Immature natural killer cell (primary cell): ENCODE data around the gene KIRREL3. TPM values are rescaled to one million over a fixed set of nuclear protein-coding genes. Genes with fewer than 3 reads are reported as not detected.
"Not testable (repeated sequence)": the region's sequence is repeated elsewhere in the genome, so short reads cannot be mapped to it uniquely, and the experiment has no call there.

Source experiments
- DNase-seq, 3 donors: peaks; one replicate each; pipeline ENCODE4 v3.0.0; 2022; ENCODE audit warnings: mixed read lengths in 1 of 3
- H3K27ac Mint-ChIP-seq, 6 donors: one replicate each; pipeline ENCODE4 v1.8.0; 2020; ENCODE audit warnings: mixed read lengths in 6 of 6, mild to moderate bottlenecking in 5 of 6, inconsistent platforms in 4 of 6, moderate library complexity in 3 of 6
- H3K27me3 Mint-ChIP-seq, 3 donors: one replicate each; pipeline ENCODE4 v1.8.0; 2020 to 2021; ENCODE audit warnings: low read depth in 3 of 3, mild to moderate bottlenecking in 3 of 3, mixed read lengths in 3 of 3, moderate library complexity in 3 of 3, inconsistent platforms in 1 of 3
- H3K36me3 Mint-ChIP-seq, 3 donors: one replicate each; pipeline ENCODE4 v1.8.0; 2020; ENCODE audit warnings: mixed read lengths in 3 of 3, inconsistent platforms in 2 of 3, mild to moderate bottlenecking in 2 of 3
- H3K4me1 Mint-ChIP-seq, 2 donors: one replicate each; pipeline ENCODE4 v1.8.0; 2020; ENCODE audit warnings: inconsistent platforms in 2 of 2, mild to moderate bottlenecking in 2 of 2, mixed read lengths in 2 of 2, moderate library complexity in 1 of 2
- H3K4me3 Mint-ChIP-seq, 5 donors: one replicate each; pipeline ENCODE4 v1.8.0; 2020; ENCODE audit warnings: mild to moderate bottlenecking in 5 of 5, mixed read lengths in 5 of 5, inconsistent platforms in 3 of 5, moderate library complexity in 3 of 5
- H3K9me3 Mint-ChIP-seq, 6 donors: one replicate each; pipeline ENCODE4 v1.8.0; 2020; ENCODE audit warnings: mild to moderate bottlenecking in 6 of 6, mixed read lengths in 6 of 6, inconsistent platforms in 4 of 6, moderate library complexity in 3 of 6
- polyA plus RNA-seq, 3 donors: library from polyadenylated mRNA; unstranded; fragments of 300-500 nt; fragmentation: Illumina TruSeq; gene quantifications; one replicate each; pipeline ENCODE4 v1.2.3, GENCODE V29; 2021

KIRREL3 gene
- polyA plus RNA-seq, 3 donors from 2014 or later, result 0.66 TPM; not detected in 2

GRCh38 chr11:126963603-126964363 lies 36.8 kb downstream of the KIRREL3 start:
- Mint-ChIP-seq H3K9me3 (peaks cover 0 to 2% (median 0%) of the 10 kb centered on the region in 6 donors), H3K4me1 (no peaks in the 10 kb centered on the region), H3K36me3 (no peaks in the 10 kb centered on the region), H3K27ac (no peak overlapping the region), H3K27me3 (peaks cover 0 to 23% (median 4%) of the 10 kb centered on the region in 3 donors), H3K4me3 (no peak overlapping the region)
- DNase-seq, result no peak

- Mint-ChIP-seq H3K4me3 (no peak overlapping the region), H3K27me3 (peaks cover 0 to 22% (median 4%) of the 10 kb centered on the region in 3 donors), H3K9me3 (peaks cover 0 to 2% (median 0%) of the 10 kb centered on the region in 6 donors)
Observed at GRCh38 chr11:126963115-126963514, 37.5 kb downstream of the KIRREL3 start.

DNA sequence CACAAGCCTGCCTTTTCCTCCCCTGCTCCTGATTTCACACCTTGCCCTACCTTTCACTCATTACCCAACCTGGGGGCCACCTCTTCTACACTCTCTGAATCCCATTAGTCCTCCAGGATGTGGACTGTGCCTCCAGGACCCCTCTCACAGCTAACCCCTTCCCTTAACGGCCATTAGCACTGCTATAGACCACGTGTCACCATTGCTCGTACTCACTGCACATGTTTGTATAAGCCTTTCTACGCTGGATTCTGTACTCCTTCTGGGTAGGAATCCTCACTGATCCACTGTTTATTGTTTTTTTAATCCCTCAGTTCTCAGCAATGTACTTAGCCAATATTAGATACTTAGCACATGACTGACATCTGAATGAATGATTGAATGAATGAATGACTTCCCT lies 40.9 kb downstream of the KIRREL3 start:
- DNase-seq, result no peak
- peaks cover 0 to 15% (median 4%) of the 10 kb centered on the region in 3 donors for H3K27me3 Mint-ChIP-seq
- H3K9me3 Mint-ChIP-seq, result no peaks in the 10 kb centered on the region
- H3K36me3 Mint-ChIP-seq, result no peaks in the 10 kb centered on the region
- H3K27ac Mint-ChIP-seq, result no peak overlapping the region
- H3K4me3 Mint-ChIP-seq, result no peak overlapping the region
- no peaks in the 10 kb centered on the region for H3K4me1 Mint-ChIP-seq

More at GRCh38 chr11:126963115-126963514, 37.5 kb downstream of the KIRREL3 start:
- H3K4me1 Mint-ChIP-seq, result no peaks in the 10 kb centered on the region
- DNase-seq, result no peak
- no peaks in the 10 kb centered on the region for H3K36me3 Mint-ChIP-seq
- no peak overlapping the region for H3K27ac Mint-ChIP-seq

DNA sequence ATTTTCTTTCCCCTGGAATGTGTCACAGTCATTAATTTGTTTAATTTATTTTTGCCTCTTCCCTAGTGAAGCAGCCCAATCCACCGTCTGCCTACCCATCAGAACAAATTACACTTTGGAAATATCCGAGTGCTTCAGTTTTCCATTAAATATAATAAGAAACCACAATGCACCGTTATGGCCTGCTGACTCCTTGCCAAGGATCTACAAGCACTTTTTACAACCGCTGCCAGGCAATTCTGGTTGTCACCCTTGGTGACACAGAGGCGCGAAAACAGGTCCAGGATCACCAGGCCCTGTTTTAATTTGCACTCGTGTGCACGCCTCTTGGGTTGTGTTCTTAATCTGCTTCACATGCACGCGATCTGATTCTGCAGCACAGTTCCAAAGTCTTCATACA lies 43.9 kb downstream of the KIRREL3 start:
- H3K9me3 Mint-ChIP-seq, result no peaks in the 10 kb centered on the region
- no peak overlapping the region for H3K27ac Mint-ChIP-seq
- DNase-seq, result no peak
- H3K4me3 Mint-ChIP-seq, result no peak overlapping the region
- H3K27me3 Mint-ChIP-seq, result peaks cover 0 to 13% (median 6%) of the 10 kb centered on the region in 3 donors
- H3K36me3 Mint-ChIP-seq, result no peaks in the 10 kb centered on the region
- no peaks in the 10 kb centered on the region for H3K4me1 Mint-ChIP-seq

- not testable (repeated sequence) for H3K27me3 Mint-ChIP-seq, H3K4me1 Mint-ChIP-seq, H3K27ac Mint-ChIP-seq, H3K4me3 Mint-ChIP-seq, H3K36me3 Mint-ChIP-seq, H3K9me3 Mint-ChIP-seq, DNase-seq
Observed at GRCh38 chr11:126952533-126952932, 48.0 kb downstream of the KIRREL3 start.

DNA sequence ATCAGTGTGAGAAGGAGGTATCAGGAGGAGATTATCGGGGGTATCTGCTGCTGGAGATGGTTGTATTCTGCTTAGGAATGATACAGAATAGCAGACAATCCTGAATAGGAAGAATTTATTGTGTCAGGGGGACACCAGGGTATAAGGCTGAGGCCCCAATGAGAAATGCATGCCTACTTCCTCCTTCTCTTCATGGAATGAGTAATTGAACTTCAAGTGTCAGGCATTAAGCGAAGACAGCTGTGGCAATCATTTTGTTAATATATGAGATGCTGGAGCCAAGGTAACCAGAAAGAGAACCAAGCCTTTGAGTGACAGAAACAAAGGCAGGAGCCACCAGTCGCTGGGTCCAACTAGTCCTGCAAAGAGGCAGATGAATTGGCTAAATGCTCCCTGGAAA lies 49.1 kb downstream of the KIRREL3 start:
- H3K4me3 Mint-ChIP-seq, result no peak overlapping the region
- peaks cover 4 to 9% (median 9%) of the 10 kb centered on the region in 3 donors for H3K27me3 Mint-ChIP-seq
- no peaks in the 10 kb centered on the region for H3K36me3 Mint-ChIP-seq
- H3K27ac Mint-ChIP-seq, result no peak overlapping the region
- H3K9me3 Mint-ChIP-seq, result no peaks in the 10 kb centered on the region
- DNase-seq, result no peak
- H3K4me1 Mint-ChIP-seq, result no peaks in the 10 kb centered on the region

GRCh38 chr11:126949066-126949891 lies 51.3 kb downstream of the KIRREL3 start:
- Mint-ChIP-seq H3K36me3 (no peaks in the 10 kb centered on the region), H3K4me3 (no peak overlapping the region), H3K9me3 (no peaks in the 10 kb centered on the region), H3K27ac (no peak overlapping the region), H3K27me3 (peaks cover 4 to 10% (median 7%) of the 10 kb centered on the region in 3 donors), H3K4me1 (no peaks in the 10 kb centered on the region)
- DNase-seq, result no peak

DNA sequence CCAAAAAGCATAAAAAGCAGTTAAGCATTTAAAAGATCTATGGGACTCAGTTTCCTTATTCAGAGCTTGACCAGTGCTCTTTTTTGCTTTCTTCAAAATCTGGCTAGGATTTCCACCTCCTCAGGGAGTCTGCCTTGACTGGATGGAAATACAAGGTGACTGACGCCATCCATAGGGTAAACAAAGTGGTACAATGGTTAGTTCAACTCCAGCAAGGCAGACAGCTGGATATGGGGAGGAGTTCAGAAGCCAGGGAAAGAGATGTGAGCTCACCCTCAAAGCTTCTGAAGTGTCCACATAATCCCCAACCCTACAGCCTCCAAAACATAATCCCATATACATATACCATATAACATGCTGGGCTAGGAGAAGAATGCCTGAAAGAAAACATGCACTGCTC lies 52.0 kb downstream of the KIRREL3 start:
- no peaks in the 10 kb centered on the region for H3K9me3 Mint-ChIP-seq
- no peak for DNase-seq
- no peak overlapping the region for H3K4me3 Mint-ChIP-seq
- H3K36me3 Mint-ChIP-seq, result no peaks in the 10 kb centered on the region
- peaks cover 4 to 10% (median 7%) of the 10 kb centered on the region in 3 donors for H3K27me3 Mint-ChIP-seq
- H3K27ac Mint-ChIP-seq, result no peak overlapping the region
- H3K4me1 Mint-ChIP-seq, result no peaks in the 10 kb centered on the region

DNA sequence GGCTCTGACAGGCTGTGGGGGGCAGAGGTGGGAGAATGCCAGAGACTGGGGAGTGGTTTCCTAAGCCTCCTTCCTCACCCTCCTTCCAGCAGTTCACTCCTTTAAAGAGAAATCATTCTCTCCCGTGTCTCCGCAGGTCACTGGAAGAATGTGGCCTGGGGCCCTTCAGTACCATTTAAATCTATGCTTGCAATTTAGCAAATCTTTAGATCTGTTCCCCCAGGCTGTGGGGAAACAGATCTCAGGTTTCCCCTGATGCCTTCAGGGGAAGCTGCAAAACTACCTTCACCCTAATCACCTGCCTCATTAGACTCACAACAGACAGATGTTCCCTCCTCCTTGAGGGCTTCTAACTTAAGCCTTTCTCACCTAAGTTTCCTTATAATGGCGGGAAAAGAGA lies 55.3 kb downstream of the KIRREL3 start:
- Mint-ChIP-seq H3K4me1 (no peaks in the 10 kb centered on the region), H3K27ac (no peak overlapping the region), H3K36me3 (no peaks in the 10 kb centered on the region), H3K27me3 (peaks cover 4 to 6% (median 4%) of the 10 kb centered on the region in 3 donors), H3K4me3 (no peak overlapping the region), H3K9me3 (no peaks in the 10 kb centered on the region)
- DNase-seq, result no peak

GRCh38 chr11:126943316-126943715 lies 57.3 kb downstream of the KIRREL3 start:
- H3K9me3 Mint-ChIP-seq, result no peaks in the 10 kb centered on the region
- H3K27ac Mint-ChIP-seq, result no peak overlapping the region
- no peak overlapping the region for H3K4me3 Mint-ChIP-seq
- H3K4me1 Mint-ChIP-seq, result no peaks in the 10 kb centered on the region
- peaks cover 0 to 6% (median 5%) of the 10 kb centered on the region in 3 donors for H3K27me3 Mint-ChIP-seq
- DNase-seq, result no peak
- no peaks in the 10 kb centered on the region for H3K36me3 Mint-ChIP-seq

DNA sequence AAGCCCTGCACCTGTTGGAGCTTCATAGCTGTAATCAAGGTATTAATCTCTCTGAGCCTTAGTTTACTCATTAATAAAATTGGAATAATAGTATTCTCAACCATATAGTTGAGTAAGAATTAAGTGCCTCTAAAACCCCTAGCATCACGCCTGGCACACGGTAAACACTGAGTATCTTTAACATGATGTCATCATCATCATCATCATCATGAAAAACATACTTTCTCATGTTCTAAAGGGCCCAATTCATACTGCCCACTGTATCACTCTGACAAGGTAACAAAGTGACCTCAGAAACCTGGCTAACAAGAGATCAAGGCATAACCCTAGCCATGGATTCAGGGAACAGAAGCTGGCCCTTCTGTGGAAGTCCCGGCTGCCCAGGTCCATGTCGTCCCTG lies 58.4 kb downstream of the KIRREL3 start:
- Mint-ChIP-seq H3K9me3 (no peaks in the 10 kb centered on the region), H3K36me3 (no peaks in the 10 kb centered on the region), H3K27me3 (peaks cover 0 to 6% (median 5%) of the 10 kb centered on the region in 3 donors), H3K27ac (no peak overlapping the region), H3K4me1 (no peaks in the 10 kb centered on the region), H3K4me3 (no peak overlapping the region)
- no peak for DNase-seq

- no peaks in the 10 kb centered on the region for H3K36me3 Mint-ChIP-seq
- H3K9me3 Mint-ChIP-seq, result no peaks in the 10 kb centered on the region
- no peak overlapping the region for H3K4me3 Mint-ChIP-seq
- DNase-seq, result no peak
- H3K4me1 Mint-ChIP-seq, result no peaks in the 10 kb centered on the region
- peaks cover 0 to 11% (median 8%) of the 10 kb centered on the region in 3 donors for H3K27me3 Mint-ChIP-seq
- H3K27ac Mint-ChIP-seq, result no peak overlapping the region
Observed at GRCh38 chr11:126939552-126939951, 61.0 kb downstream of the KIRREL3 start.

GRCh38 chr11:126938718-126939117 lies 61.9 kb downstream of the KIRREL3 start:
- DNase-seq, result no peak
- Mint-ChIP-seq H3K9me3 (no peaks in the 10 kb centered on the region), H3K4me1 (no peaks in the 10 kb centered on the region), H3K27ac (no peak overlapping the region), H3K4me3 (no peak overlapping the region), H3K27me3 (peaks cover 0 to 14% (median 9%) of the 10 kb centered on the region in 3 donors), H3K36me3 (no peaks in the 10 kb centered on the region)

DNA sequence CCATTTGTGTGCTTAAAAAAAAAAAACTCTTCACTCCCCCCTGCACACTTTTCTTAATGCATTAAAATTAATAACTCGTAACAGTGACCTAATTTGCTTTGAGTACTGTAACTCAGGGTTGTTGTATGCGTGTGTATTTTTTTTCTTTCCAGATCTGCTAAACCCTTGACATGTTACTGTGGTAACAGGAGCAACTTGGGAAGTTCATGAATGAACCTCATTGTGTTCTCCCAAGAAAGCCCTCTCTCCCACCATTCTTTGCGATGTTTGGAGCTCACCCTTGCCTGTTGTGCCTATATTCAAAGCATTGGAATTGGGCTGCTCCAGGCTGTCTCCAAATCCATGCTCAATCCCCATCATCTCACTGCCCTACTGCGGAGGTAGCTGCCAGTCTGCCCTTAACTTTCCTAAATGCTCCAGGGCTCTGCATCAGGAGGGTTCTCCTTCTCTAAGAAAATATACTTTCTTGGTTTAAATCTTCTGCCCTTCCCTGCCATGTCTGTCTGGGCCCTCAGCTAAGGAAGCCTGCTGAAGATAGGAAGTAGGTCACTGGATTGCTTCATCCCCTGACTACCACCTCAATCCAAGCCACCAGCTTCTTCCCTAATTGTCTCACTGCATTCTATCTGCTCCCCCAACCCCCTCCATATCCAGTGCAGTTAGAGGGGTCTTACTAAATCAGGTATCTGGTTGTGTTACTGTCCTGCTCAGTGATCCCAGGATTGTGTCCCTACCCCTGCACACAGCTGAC lies 70.3 kb downstream of the KIRREL3 start:
- Mint-ChIP-seq H3K9me3 (no peaks in the 10 kb centered on the region), H3K4me1 (no peaks in the 10 kb centered on the region), H3K27me3 (peaks cover 9 to 17% (median 10%) of the 10 kb centered on the region in 3 donors), H3K36me3 (no peaks in the 10 kb centered on the region), H3K27ac (no peak overlapping the region), H3K4me3 (no peak overlapping the region)
- no peak for DNase-seq
